ENCODE measurements around the gene HAUS5. TPM values are rescaled to one million over a fixed set of nuclear protein-coding genes. Genes with fewer than 3 reads are reported as not detected.

The HAUS5 gene
- total RNA-seq, 4 donors from 2014 or later: 2.4 to 7.7 (median 3.4) TPM

GRCh38 chr19:35571406-35571965 is 41.0 kb upstream of the HAUS5 start:
- no peak for TF ChIP-seq CTCF (IDR thresholded peaks at IDR 0.05; ENCODE audit: low read depth)

GRCh38 chr19:35577918-35578317 is 34.6 kb upstream of the HAUS5 start:
- TF ChIP-seq CTCF (IDR thresholded peaks at IDR 0.05; ENCODE audit: low read depth): no peak

GRCh38 chr19:35578707-35579106 is 33.8 kb upstream of the HAUS5 start:
- no peak for TF ChIP-seq CTCF (IDR thresholded peaks at IDR 0.05; ENCODE audit: low read depth)

- no peak for TF ChIP-seq CTCF (IDR thresholded peaks at IDR 0.05; ENCODE audit: low read depth)
Observed at GRCh38 chr19:35582760-35583159, 29.8 kb upstream of the HAUS5 start.

- TF ChIP-seq CTCF (IDR thresholded peaks at IDR 0.05; ENCODE audit: low read depth): no peak
Observed at GRCh38 chr19:35585848-35586247, 26.7 kb upstream of the HAUS5 start, which contains the start of gene PMIS2. PMIS2 (plus strand) TSS chr19:35586173; CDS start chr19:35586260, 87 bp downstream.

- TF ChIP-seq CTCF (IDR thresholded peaks at IDR 0.05; ENCODE audit: low read depth): no peak
Observed at GRCh38 chr19:35587321-35587720, 25.2 kb upstream of the HAUS5 start.

- TF ChIP-seq CTCF (IDR thresholded peaks at IDR 0.05; ENCODE audit: low read depth): no peak
Observed at GRCh38 chr19:35590875-35591274, 21.7 kb upstream of the HAUS5 start.

Measured in subcutaneous adipose tissue (tissue), 4 donors.